GM23248 (cell line): ENCODE measurements around the gene MBP.

ENCODE experiments used
- EZH2 ChIP-seq: fragments of 200-600 bp; sonication (generic); IDR thresholded peaks from 2 replicates; pipeline ENCODE4 v1.6.1; 2018; ENCODE audit warnings: antibody characterized with exemption, mild to moderate bottlenecking; ENCODE audit not compliant: insufficient read depth, poor library complexity, severe bottlenecking
- EZH2phosphoT487 ChIP-seq: fragments of 200-600 bp; sonication (generic); IDR thresholded peaks from 2 replicates; pipeline ENCODE4 v1.6.1; 2018; ENCODE audit warnings: antibody characterized with exemption, moderate library complexity, mild to moderate bottlenecking, low read depth; ENCODE audit not compliant: insufficient read depth

DNA sequence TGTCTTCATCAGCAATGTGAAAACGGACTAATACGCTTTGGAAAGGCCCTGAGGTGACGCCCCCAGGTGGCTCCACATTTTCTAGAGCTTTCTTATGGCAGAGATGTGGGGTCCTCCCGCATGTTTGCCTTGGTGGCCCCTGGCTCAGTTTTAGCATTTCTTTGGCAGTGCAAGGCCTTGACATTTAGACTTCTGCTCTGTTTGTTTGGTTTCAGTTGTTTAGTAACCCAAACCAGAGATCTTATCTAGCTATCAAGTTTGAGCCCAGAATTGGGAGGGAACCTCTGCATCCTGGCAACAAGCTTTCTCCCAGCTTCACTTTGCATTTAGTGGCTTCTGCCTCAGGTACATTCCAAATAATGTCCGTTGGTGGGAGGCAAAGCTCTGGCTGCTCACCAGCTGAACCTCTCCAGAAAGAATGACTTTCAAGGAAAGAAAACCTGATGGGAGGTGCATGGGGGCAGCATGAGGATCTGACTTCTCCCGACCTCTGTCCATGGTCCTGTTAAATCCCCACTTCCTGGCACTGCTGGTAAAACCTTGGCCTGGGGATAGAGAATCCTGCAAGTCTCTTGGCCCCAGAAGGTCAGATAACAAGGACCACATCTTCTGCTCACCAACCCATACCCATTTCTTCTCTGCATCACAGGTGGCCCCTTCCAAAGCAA, 12.0 kb upstream of the MBP start:
- TF ChIP-seq EZH2 (no peak), EZH2phosphoT487 (no peak)
